Muscle of leg (tissue), 11 donors: Measurements from ENCODE around the gene SBK1. TPM values are rescaled to one million over a fixed set of nuclear protein-coding genes. Genes with fewer than 3 reads are reported as not detected.

Experiments used
- DNase-seq: peaks from one replicate; pipeline ENCODE4 v3.0.0; 2013
- H3K27ac ChIP-seq: one replicate; pipeline ENCODE4 v1.5.1; 2013; ENCODE audit warnings: mild to moderate bottlenecking, low read length, control low read depth
- H3K27me3 ChIP-seq: one replicate; pipeline ENCODE4 v1.6.1; 2013; ENCODE audit warnings: low read length; ENCODE audit not compliant: control insufficient read depth, insufficient read depth
- H3K36me3 ChIP-seq: one replicate; pipeline ENCODE4 v1.6.1; 2013; ENCODE audit warnings: low read length; ENCODE audit not compliant: control insufficient read depth, insufficient read depth
- H3K4me1 ChIP-seq: one replicate; pipeline ENCODE4 v1.6.1; 2013; ENCODE audit warnings: low read length; ENCODE audit not compliant: control insufficient read depth, insufficient read depth
- H3K4me3 ChIP-seq: one replicate; pipeline ENCODE4 v1.5.1; 2013; ENCODE audit warnings: low read length, control low read depth
- H3K9me3 ChIP-seq: replicated peaks from 2 replicates; pipeline ENCODE4 v1.6.1; 2013; ENCODE audit warnings: low read depth, low read length; ENCODE audit not compliant: control insufficient read depth
- WGBS: methylation state at CpG from one replicate; pipeline ENCODE4 v1.1.5; 2013; ENCODE audit warnings: missing lambda C conversion rate; ENCODE audit not compliant: insufficient coverage; 5-methylcytosine and 5-hydroxymethylcytosine counted together
- polyA plus RNA-seq, 8 donors: library from polyadenylated mRNA; unstranded; fragments of 120-200 nt; gene quantifications; one replicate each; pipeline versions ENCODE4 v1.2.1 to v1.2.3, GENCODE V29; 2013; ENCODE audit warnings: inconsistent platforms in 1 of 8, low replicate concordance in 1 of 8; ENCODE audit not compliant: insufficient read length in 8 of 8, insufficient read depth in 1 of 8
- total RNA-seq: library from RNA; stranded (reverse); fragments of 120-200 nt; gene quantifications from one replicate; pipeline ENCODE4 v1.2.4, GENCODE V29; 2013

SBK1 gene
- total and polyA plus RNA-seq, 9 donors, result 2.9 to 19.3 (median 15.8) TPM

DNA sequence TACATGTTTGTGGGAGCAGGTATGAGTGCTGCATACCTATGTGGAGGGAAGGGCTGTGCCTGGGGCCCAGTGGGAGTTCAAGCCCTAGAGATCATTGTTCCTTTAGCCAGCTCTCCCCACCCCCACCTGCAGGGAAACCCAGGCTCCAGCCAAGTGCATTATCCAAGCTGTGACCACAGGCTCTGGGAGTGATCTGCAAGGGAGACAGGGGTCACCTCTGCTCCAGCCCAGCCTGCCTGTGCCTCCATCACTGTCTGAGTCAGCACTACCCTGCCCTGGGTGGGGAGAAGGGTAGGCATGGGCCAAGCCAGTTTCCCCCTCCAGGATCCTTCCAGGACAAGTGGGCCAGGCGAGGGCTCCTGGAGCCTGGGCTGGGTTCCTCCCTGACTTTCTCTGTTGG, 32.1 kb upstream of the SBK1 start:
- Histone ChIP-seq H3K4me1 (peaks cover 29% of the 10 kb centered on the region), H3K27ac (peak overlapping the region; percentile 65), H3K27me3 (peaks cover 15% of the 10 kb centered on the region), H3K9me3 (no peaks in the 10 kb centered on the region), H3K36me3 (no peaks in the 10 kb centered on the region), H3K4me3 (peak overlapping the region; percentile 51)
- no CpG with 5 or more reads among the region's 1 CpG for WGBS
- no peak for DNase-seq

DNA sequence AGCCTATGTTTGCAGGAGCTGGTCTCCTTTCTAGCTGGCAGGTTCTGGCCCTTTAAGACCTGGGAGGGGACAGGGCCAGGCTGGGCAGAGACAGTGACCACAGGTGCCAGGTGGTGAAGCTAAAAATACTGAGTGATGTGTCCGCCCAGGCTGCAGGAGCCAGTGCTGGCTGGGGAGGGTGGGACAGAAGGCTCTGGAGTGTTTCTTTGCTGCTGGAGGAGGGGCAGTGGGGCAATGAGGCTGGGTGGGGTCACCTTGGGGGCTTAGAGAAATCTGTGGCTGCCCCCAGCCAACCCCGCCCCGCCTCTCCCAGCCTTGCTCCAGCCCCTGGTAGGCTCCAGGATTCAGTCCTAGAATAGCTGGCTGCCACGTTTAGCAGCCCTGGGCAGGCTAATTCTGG, 30.4 kb upstream of the SBK1 start:
- Histone ChIP-seq H3K4me1 (peaks cover 29% of the 10 kb centered on the region), H3K27me3 (peaks cover 15% of the 10 kb centered on the region), H3K36me3 (no peaks in the 10 kb centered on the region), H3K27ac (peak overlapping the region; percentile 78), H3K4me3 (no peak overlapping the region), H3K9me3 (no peaks in the 10 kb centered on the region)
- WGBS, result 42% methylated on average over 4 of the region's 4 CpGs
- DNase-seq, result peak; percentile 75

DNA sequence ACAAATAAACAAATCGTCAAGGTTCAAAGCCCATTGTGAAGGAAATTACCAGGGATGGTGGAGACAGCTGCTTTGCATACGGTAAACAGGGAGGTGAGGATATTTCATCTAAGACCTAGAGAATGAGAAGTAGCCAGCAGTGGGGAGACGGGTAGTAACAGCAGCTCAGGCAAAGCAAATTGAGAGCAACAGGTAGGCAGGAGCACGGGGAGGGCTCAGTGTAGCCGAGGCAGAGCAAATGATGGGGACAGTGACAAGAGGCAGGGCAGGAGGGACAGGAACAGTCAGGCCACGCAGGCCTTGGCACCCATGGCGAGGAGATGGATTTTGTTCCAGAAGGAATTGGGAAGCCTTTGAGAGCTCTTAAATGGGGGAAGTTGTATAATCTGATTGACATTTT, 29.0 kb upstream of the SBK1 start:
- Histone ChIP-seq H3K27me3 (peaks cover 12% of the 10 kb centered on the region), H3K9me3 (no peaks in the 10 kb centered on the region), H3K4me1 (peaks cover 26% of the 10 kb centered on the region), H3K4me3 (no peak overlapping the region), H3K36me3 (no peaks in the 10 kb centered on the region), H3K27ac (peak overlapping the region; percentile 13)
- 50% methylated on average over 5 of the region's 7 CpGs for WGBS
- DNase-seq, result no peak

DNA sequence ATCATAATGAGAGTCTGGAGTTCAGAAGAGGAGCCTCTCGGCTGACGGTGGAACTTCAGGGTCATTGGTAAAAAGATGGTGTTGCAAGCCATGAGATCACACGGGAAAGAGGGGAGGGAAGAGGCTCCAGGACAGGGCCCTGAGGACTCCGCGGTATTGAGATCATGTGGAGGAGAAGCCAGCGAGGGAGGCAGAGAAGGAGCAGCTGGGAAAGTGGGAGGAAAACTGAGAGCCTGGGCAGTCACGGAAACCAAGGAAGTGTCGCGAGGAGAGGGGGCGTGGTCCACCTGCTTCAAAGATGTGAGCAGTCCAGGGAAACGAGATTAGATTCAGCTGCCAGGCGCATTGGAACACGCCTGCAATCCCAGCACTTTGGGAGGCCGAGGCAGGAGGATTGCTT, 27.7 kb upstream of the SBK1 start:
- Histone ChIP-seq H3K9me3 (no peaks in the 10 kb centered on the region), H3K27ac (no peak overlapping the region), H3K36me3 (no peaks in the 10 kb centered on the region), H3K4me3 (no peak overlapping the region), H3K27me3 (peaks cover 4% of the 10 kb centered on the region), H3K4me1 (peaks cover 20% of the 10 kb centered on the region)
- WGBS, result 38% methylated on average over 14 of the region's 14 CpGs
- no peak for DNase-seq

DNA sequence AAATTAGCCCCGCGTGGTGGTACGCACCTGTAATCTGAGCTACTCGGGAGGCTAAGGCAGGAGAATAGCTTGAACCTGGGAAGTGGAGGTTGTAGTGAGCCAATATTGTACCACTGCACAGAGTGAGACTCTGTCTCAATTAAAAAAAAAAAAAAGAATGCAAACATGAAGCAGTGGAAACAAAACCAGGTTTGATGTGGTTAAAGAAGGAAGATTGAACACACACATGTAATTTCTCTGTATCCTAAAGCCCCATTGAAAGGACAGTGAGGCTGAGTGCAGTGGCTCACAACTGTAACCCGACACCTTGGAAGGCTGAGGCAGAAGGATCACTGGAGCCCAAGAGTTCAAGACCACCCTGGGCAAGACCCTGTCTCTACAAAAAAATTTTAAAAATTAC, 26.5 kb upstream of the SBK1 start:
- H3K9me3 ChIP-seq, result no peaks in the 10 kb centered on the region
- H3K27me3 ChIP-seq, result peaks cover 4% of the 10 kb centered on the region
- H3K4me3 ChIP-seq, result no peak overlapping the region
- 96% methylated on average over 4 of the region's 5 CpGs for WGBS
- H3K36me3 ChIP-seq, result no peaks in the 10 kb centered on the region
- H3K4me1 ChIP-seq, result peaks cover 20% of the 10 kb centered on the region
- H3K27ac ChIP-seq, result no peak overlapping the region
- DNase-seq, result no peak

DNA sequence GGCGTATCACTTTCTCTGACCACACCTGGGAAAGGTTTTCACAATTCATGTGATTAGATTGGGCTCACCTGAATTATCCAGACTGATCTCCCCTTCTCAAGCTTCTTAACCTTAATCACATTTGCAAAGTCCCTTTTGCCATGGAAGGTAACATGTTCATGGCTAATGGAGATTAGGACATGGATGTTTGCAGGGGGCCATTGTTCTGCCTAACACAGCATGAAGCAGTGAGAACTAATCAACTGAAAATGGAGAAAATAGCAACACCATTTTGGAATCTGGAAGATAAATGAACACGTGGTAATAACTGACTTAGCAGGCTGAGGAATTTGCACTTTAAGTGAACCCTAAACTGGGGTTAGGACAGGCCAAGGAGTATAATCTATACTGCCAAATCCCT, 25.0 kb upstream of the SBK1 start:
- no peak for DNase-seq
- Histone ChIP-seq H3K36me3 (no peaks in the 10 kb centered on the region), H3K4me1 (peaks cover 15% of the 10 kb centered on the region), H3K27me3 (peaks cover 2% of the 10 kb centered on the region), H3K9me3 (peaks cover 2% of the 10 kb centered on the region), H3K27ac (no peak overlapping the region), H3K4me3 (no peak overlapping the region)
- whole genome bisulfite sequencing, result 80% methylated on average over 1 of the region's 2 CpGs

DNA sequence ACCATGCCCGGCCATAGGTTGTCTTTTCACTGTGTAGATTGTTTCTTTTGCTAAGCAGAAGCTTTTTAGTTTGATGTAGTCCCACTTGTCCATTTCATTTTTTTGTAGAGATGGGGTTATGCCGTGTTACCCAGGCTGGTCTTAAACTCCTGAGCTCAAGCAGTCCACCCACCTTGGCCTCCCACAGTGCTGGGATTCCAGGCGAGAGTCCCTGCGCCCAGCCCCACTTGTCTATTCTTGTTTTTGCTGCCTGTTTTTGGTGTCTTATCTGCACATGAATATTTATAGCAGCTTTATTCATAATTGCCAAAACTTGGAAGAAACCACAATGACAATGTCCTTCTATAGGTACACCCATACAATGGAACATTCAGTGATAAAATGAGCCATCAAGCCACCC, 18.8 kb upstream of the SBK1 start:
- Histone ChIP-seq H3K36me3 (no peaks in the 10 kb centered on the region), H3K4me3 (no peak overlapping the region), H3K27me3 (peaks cover 12% of the 10 kb centered on the region), H3K9me3 (peaks cover 2% of the 10 kb centered on the region), H3K27ac (no peak overlapping the region), H3K4me1 (peaks cover 6% of the 10 kb centered on the region)
- WGBS, result no CpG with 5 or more reads among the region's 4 CpGs
- DNase-seq, result no peak

DNA sequence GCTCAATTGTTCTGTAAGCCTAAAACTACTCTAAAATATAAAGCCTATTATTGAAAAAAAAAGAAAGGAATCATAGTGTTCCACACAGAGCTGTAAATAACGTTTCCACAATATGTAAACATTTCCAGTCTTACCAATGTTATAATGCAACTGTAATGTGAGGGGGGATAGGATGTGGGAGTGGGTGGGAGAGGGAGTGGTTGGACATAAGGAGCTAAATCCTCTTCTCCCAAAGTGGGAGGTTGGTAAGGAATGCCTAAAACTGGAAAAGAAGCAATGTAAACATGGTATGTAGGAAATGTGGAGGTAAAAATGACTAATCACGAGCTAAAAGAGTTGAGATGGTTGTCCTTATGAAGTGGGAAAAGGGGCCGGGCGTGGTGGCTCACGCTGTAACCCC, 17.6 kb upstream of the SBK1 start:
- no peak overlapping the region for H3K4me3 ChIP-seq
- WGBS, result 60% methylated on average over 1 of the region's 5 CpGs
- H3K27me3 ChIP-seq, result peaks cover 12% of the 10 kb centered on the region

DNA sequence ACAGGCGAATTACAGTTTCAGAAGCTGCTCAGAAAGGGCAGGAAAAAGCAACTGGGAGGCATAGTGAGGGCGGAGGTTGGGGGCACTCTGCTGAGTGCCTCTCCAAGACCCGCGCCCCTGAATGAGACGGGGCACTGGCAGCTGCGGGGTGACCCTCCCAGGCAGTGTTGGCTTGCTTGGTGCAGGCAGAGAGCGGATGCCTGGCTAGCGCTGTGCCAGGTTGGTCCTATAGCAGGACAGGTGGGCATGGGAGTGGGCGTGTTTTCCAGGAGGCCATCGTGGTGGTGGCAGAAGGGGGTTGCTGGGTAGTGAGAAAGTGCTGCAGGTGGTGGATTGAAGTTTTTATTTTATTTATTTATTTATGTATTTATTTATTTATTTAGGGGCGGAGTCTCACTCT, 16.0 kb upstream of the SBK1 start:
- Histone ChIP-seq H3K9me3 (no peaks in the 10 kb centered on the region), H3K4me3 (no peak overlapping the region), H3K27me3 (peaks cover 12% of the 10 kb centered on the region), H3K4me1 (peaks cover 6% of the 10 kb centered on the region), H3K36me3 (no peaks in the 10 kb centered on the region), H3K27ac (no peak overlapping the region)
- 73% methylated on average over 6 of the region's 11 CpGs for WGBS
- DNase-seq, result no peak

More for the DNA sequence above, 17.6 kb upstream of the SBK1 start:
- H3K9me3 ChIP-seq, result peaks cover 2% of the 10 kb centered on the region
- H3K27ac ChIP-seq, result no peak overlapping the region
- DNase-seq, result no peak
- H3K36me3 ChIP-seq, result no peaks in the 10 kb centered on the region
- peaks cover 6% of the 10 kb centered on the region for H3K4me1 ChIP-seq

DNA sequence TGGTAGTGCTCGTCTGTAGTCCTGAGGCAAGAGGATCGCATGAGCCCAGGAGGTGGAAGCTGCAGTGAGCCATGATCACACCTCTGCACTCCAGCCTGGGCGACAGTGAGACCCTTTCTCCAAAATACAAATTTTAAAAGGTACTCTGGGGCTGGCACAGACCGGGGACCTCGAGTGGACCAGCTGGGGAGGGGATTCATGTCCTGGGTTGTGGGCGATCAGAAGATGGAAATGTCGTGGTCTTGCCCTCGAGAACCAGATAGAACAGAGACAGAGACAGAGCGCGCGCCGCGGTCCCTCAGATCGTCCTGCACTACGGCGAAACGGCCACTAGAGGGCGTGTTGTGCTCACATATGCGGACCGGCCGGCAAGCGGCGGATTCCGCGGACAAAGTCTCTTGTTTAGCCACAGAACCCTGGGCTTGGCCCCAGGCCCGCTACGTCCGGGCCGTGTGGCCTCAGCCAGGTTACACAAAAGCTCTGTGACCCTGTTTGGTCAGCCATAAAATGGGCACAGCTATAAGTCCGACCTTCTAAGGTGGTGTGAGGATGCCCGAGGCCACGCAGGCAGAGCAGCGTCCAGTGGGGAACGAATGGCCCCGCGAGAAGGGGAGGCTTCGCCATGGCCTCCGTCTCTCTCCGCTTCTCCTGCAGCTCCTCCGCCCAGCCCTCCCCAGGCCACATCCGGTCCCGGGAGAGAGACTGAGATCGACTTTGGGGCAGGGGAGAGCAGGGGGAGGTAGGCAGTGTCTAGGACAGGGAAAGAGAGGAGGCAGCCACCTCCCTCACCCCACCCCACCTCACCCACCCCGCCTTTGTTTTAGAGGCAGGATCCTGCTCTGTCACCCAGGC, 14.6 kb upstream of the SBK1 start:
- under 1% methylated on average over 30 of the region's 44 CpGs for WGBS
- H3K9me3 ChIP-seq, result no peaks in the 10 kb centered on the region
- no peak overlapping the region for H3K27ac ChIP-seq
- H3K4me1 ChIP-seq, result peaks cover 6% of the 10 kb centered on the region
- peaks cover 12% of the 10 kb centered on the region for H3K27me3 ChIP-seq
- H3K4me3 ChIP-seq, result peak overlapping the region; percentile 24
- peak; percentile 86 for DNase-seq
- no peaks in the 10 kb centered on the region for H3K36me3 ChIP-seq
